WTC11 (cell line): Measurements from ENCODE around the gene NOX3.

Experiments
- ATF2 ChIP-seq: sonication (generic); formaldehyde crosslinking; IDR thresholded peaks from 2 replicates; pipeline ENCODE4 v1.8.1; 2022; ENCODE audit warnings: low read depth, missing genetic modification reagents, borderline replicate concordance
- CBFB ChIP-seq: sonication (generic); formaldehyde crosslinking; IDR thresholded peaks from 2 replicates; pipeline ENCODE4 v1.8.1; 2022; ENCODE audit warnings: mild to moderate bottlenecking, low read depth, missing genetic modification reagents
- NR2C2 ChIP-seq: sonication (generic); formaldehyde crosslinking; IDR thresholded peaks from 2 replicates; pipeline ENCODE4 v1.8.0; 2022; ENCODE audit warnings: mild to moderate bottlenecking, missing genetic modification reagents
- NR3C1 ChIP-seq: sonication (generic); formaldehyde crosslinking; conservative IDR thresholded peaks from 2 replicates; pipeline ENCODE4 v1.8.1; 2023; ENCODE audit warnings: low read depth, mild to moderate bottlenecking, missing genetic modification reagents
- TEAD4 ChIP-seq: sonication (generic); formaldehyde crosslinking; IDR thresholded peaks from 2 replicates; pipeline ENCODE4 v1.8.0; 2022; ENCODE audit warnings: mild to moderate bottlenecking, missing genetic modification reagents
- USF2 ChIP-seq: sonication (generic); formaldehyde crosslinking; IDR thresholded peaks from 2 replicates; pipeline ENCODE4 v1.8.1; 2023; ENCODE audit warnings: mild to moderate bottlenecking, missing genetic modification reagents, moderate library complexity
- TF ChIP-seq, protein P1 (sequence below): fragments of 200-600 bp; IDR thresholded peaks from 2 replicates; pipeline ENCODE4 v1.8.0; 2022; ENCODE audit warnings: antibody characterized with exemption
- TF ChIP-seq, protein P2 (sequence below): sonication (generic); formaldehyde crosslinking; IDR thresholded peaks from 2 replicates; pipeline ENCODE4 v1.8.0; 2022; ENCODE audit warnings: mild to moderate bottlenecking, missing genetic modification reagents
- TF ChIP-seq, protein P3 (sequence below): sonication (generic); formaldehyde crosslinking; IDR thresholded peaks from 2 replicates; pipeline ENCODE4 v1.8.1; 2023; ENCODE audit warnings: mild to moderate bottlenecking, missing genetic modification reagents

GRCh38 chr6:155491421-155491820, 35.8 kb upstream of the NOX3 start:
- TF ChIP-seq NR3C1: no peak
- TF ChIP-seq, protein P1, sequence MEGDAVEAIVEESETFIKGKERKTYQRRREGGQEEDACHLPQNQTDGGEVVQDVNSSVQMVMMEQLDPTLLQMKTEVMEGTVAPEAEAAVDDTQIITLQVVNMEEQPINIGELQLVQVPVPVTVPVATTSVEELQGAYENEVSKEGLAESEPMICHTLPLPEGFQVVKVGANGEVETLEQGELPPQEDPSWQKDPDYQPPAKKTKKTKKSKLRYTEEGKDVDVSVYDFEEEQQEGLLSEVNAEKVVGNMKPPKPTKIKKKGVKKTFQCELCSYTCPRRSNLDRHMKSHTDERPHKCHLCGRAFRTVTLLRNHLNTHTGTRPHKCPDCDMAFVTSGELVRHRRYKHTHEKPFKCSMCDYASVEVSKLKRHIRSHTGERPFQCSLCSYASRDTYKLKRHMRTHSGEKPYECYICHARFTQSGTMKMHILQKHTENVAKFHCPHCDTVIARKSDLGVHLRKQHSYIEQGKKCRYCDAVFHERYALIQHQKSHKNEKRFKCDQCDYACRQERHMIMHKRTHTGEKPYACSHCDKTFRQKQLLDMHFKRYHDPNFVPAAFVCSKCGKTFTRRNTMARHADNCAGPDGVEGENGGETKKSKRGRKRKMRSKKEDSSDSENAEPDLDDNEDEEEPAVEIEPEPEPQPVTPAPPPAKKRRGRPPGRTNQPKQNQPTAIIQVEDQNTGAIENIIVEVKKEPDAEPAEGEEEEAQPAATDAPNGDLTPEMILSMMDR: no peak
- TF ChIP-seq, protein P2, sequence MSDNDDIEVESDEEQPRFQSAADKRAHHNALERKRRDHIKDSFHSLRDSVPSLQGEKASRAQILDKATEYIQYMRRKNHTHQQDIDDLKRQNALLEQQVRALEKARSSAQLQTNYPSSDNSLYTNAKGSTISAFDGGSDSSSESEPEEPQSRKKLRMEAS: no peak
- TF ChIP-seq CBFB (CRISPR knock-in tag): no peak
- TF ChIP-seq, protein P3, sequence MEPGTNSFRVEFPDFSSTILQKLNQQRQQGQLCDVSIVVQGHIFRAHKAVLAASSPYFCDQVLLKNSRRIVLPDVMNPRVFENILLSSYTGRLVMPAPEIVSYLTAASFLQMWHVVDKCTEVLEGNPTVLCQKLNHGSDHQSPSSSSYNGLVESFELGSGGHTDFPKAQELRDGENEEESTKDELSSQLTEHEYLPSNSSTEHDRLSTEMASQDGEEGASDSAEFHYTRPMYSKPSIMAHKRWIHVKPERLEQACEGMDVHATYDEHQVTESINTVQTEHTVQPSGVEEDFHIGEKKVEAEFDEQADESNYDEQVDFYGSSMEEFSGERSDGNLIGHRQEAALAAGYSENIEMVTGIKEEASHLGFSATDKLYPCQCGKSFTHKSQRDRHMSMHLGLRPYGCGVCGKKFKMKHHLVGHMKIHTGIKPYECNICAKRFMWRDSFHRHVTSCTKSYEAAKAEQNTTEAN: no peak
- TF ChIP-seq TEAD4 (CRISPR knock-in tag): no peak
- no peak for TF ChIP-seq NR2C2
- TF ChIP-seq USF2 (CRISPR knock-in tag): no peak
- TF ChIP-seq ATF2 (CRISPR knock-in tag): no peak
